ENCODE results near the gene RSRC1.

RSRC1 gene

DNA sequence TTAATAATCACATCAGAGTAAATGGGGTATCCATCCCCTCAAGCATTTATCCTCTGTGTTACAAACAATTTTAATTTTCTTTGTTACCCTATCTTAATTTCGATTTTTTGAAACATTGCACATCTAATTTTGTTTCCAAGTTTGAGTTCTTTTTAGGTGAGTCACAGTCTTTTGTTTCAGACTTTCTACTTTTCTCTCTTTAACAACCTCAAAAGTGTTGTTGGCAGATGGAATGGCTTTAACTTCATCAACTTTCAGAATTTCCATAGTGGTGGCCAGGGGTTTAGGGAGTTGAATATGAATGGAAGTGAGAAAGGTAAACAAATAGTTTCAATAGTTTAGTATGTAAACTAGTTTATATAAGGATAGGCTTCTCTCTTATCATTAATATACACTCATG is 238.1 kb downstream of the RSRC1 start:
- no peak for FAIRE-seq
- no peak for TF ChIP-seq POLR2AphosphoS5 (IDR thresholded peaks at IDR 0.05; ENCODE audit: low read depth, low read length)
- TF ChIP-seq TAF1 (IDR thresholded peaks at IDR 0.05; ENCODE audit: borderline replicate concordance, low read depth, low read length) = no peak
- no peak for TF ChIP-seq POLR2A (IDR thresholded peaks at IDR 0.05; ENCODE audit: low read depth, low read length)

DNA sequence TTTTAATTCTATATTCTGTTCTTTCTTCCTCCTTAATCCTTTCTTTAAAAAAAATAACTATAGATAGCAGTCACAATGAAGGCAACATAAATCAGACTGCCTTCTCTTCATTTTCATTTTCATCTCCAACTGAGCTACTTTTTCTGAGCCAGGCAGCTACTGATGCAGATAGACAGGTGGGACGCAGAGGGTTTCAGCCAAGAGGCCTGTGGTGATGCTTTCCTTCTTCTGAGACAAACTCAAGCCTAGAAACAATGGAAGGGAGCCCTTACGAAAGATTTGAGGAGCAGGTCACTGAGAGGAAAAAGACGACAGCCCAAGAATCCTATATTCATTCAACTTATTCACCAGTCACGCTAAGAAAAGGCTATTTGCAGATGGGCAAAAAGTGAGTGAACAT is 241.1 kb downstream of the RSRC1 start:
- DNase-seq (ENCODE audit: insufficient read length) = no peak
- TF ChIP-seq POLR2A (IDR thresholded peaks at IDR 0.05; ENCODE audit: low read depth, low read length) = no peak
- no peak for TF ChIP-seq TAF1 (IDR thresholded peaks at IDR 0.05; ENCODE audit: borderline replicate concordance, low read depth, low read length)
- no peak for TF ChIP-seq POLR2AphosphoS5 (IDR thresholded peaks at IDR 0.05; ENCODE audit: low read depth, low read length)
- FAIRE-seq = no peak

More for the DNA sequence above, 238.1 kb downstream of the RSRC1 start:
- no peak for DNase-seq (ENCODE audit: insufficient read length)

DNA sequence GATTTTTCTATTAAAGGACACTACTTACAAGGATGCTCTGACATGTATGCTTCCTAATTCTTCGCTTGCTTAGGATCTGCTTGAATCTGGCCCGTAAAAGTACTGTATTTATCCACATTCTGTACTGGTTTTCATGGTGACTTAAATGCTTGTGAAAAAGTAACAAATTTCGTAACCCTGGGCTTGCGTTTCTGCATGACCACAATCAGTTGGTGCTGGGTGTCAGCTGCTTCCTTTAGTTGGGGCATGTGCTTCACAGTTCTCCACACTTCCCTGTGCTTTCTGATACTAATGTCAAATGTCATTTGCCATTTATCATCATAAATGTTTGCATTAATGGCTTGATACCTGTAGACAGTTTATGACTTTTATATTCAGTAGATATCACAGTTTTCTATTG is 242.7 kb downstream of the RSRC1 start:
- DNase-seq (ENCODE audit: insufficient read length) = no peak
- no peak for TF ChIP-seq TAF1 (IDR thresholded peaks at IDR 0.05; ENCODE audit: borderline replicate concordance, low read depth, low read length)
- no peak for TF ChIP-seq POLR2AphosphoS5 (IDR thresholded peaks at IDR 0.05; ENCODE audit: low read depth, low read length)
- TF ChIP-seq POLR2A (IDR thresholded peaks at IDR 0.05; ENCODE audit: low read depth, low read length) = no peak
- peak; percentile 5 for FAIRE-seq

DNA sequence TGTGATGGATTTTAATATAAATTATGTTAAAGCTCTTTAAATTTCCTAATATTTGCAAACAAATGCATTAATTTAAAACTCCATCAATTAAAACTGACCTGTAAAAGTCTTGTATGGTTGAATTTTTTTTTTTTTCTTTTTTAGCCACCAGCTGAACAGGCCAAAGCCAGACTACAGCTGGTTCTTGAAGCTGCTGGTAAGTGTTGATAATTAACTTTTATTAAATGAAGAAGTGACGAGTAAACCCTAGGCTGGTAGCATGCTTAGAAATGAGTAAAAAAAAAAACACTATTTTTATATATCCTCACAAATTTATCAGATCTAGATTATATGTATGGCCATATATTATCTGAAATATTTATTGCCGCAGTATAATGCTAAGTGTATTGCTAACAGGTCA is 244.8 kb downstream of the RSRC1 start:
- TF ChIP-seq TAF1 (IDR thresholded peaks at IDR 0.05; ENCODE audit: borderline replicate concordance, low read depth, low read length) (no peak), POLR2AphosphoS5 (IDR thresholded peaks at IDR 0.05; ENCODE audit: low read depth, low read length) (no peak), POLR2A (IDR thresholded peaks at IDR 0.05; ENCODE audit: low read depth, low read length) (no peak)
- no peak for DNase-seq (ENCODE audit: insufficient read length)
- FAIRE-seq = no peak

DNA sequence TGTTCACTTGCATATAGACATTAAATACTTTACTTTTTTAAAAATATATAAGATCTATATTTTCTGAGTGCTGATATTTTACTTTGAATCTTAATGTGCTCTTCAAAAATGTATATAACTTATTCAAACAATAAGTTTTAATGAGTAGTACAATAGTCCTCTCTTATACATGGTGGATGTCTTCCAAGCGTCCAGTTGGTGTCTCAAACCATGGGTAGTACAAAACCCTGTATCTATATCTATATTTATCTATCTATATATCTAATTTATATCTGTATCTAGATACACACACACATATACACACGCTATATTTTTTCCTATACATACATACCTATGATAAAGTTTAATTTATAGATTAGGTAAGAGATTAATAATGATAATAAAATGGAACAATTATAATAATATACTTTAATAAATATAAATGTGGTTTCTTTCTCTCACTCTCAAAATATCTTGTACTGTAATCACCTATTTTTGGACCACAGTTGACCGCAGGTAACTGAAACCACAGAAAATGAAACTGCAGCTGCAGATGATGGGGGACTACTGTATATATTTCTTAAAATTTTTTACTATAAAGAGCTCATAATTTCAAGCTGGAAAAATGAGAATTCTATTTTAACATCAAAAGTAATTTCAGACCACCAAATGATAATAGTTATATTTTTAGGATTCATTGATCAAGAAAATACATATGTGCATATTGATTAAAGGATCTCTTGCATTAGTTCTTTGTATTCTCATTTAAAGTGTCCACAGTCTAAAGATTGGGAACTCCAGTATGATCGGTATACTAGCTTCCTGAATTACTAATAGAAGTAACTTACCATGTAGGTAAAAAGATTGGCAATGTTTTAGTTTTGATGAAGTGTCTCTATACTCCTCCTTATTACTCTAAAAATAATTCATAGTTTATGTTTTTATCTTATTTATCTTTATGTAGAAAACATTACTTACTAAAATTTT is 246.0 kb downstream of the RSRC1 start:
- TF ChIP-seq POLR2AphosphoS5 (IDR thresholded peaks at IDR 0.05; ENCODE audit: low read depth, low read length) (no peak), POLR2A (IDR thresholded peaks at IDR 0.05; ENCODE audit: low read depth, low read length) (no peak), TAF1 (IDR thresholded peaks at IDR 0.05; ENCODE audit: borderline replicate concordance, low read depth, low read length) (no peak)
- no peak for FAIRE-seq
- DNase-seq (ENCODE audit: insufficient read length) = no peak

DNA sequence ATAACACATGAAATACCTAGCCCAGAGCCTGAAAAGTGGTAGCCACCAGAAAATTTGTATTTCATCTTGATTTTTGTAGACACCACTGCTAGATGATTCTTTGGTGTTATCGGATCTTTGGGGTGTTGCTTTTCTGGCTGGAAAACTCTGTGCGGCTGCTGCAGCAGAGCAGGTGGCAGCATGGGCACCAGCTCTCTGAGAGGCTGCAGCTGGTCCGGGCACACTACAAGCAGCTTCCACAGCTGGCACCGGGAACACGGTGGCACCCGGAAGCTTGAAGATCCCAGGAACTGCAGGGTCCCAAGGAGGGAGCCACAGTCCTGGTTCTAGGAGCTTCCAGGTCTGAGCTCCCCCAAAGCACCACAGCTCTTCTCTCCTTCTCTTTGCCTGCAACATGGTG is 249.4 kb downstream of the RSRC1 start:
- DNase-seq (ENCODE audit: insufficient read length) (no peak), FAIRE-seq (no peak)
- TF ChIP-seq TAF1 (IDR thresholded peaks at IDR 0.05; ENCODE audit: borderline replicate concordance, low read depth, low read length) = no peak
- TF ChIP-seq POLR2A (IDR thresholded peaks at IDR 0.05; ENCODE audit: low read depth, low read length) = no peak
- no peak for TF ChIP-seq POLR2AphosphoS5 (IDR thresholded peaks at IDR 0.05; ENCODE audit: low read depth, low read length)

DNA sequence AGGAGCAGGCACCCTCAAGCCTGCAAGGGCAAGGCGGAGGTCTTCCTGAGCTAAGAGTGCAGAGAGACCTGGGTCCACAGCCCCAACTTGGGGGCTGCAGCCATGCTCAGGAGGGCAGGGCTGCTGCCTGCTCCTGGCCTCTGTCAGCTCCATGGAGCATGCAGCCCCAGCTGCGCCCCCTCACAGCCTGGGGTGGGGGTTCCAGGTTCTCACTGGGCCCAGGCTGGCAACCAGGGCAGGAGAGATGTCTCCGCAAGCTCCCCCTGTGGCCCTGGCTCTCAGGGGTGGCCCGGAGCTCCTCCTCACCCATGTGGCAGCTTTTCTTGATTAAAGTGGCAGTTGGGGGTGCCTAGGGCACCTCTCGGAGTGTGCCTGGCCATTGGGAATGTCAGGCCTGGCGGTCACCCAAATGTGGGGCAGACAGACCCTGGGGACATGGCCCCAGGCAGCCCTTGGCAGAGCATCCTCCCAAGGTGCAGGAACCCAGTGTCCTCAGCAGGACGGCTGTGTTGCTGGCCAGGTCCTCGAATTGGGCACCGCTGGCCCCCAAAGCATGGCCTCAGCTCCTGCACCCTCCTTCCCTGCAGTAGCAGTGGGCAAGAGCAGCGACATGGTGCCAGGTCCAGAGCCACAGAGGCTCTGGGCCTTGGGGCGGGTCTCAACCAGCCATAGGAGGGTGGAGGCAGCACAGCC is 251.0 kb downstream of the RSRC1 start:
- DNase-seq (ENCODE audit: insufficient read length) (no peak), FAIRE-seq (no peak)
- no peak for TF ChIP-seq POLR2A (IDR thresholded peaks at IDR 0.05; ENCODE audit: low read depth, low read length)
- TF ChIP-seq TAF1 (IDR thresholded peaks at IDR 0.05; ENCODE audit: borderline replicate concordance, low read depth, low read length) = no peak
- no peak for TF ChIP-seq POLR2AphosphoS5 (IDR thresholded peaks at IDR 0.05; ENCODE audit: low read depth, low read length)

DNA sequence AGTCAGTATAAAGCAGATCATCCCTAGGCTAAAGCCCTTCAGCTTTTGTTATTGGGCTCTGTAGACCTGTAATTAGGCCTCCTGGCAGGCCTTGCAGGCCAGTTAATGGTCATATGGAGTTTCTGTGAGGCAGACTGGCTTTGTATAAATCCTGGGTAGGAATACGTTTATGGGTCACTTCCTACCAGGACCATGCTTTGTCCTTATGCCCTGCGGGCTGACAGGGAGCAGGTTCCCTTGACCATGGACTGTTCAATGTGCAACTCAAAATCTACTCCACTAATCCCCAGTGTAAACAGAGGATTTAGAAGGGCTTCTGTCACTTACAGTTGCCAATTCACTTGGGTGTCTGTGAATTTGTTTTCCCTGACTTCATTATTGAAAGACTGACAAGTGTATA is 258.4 kb downstream of the RSRC1 start:
- TF ChIP-seq TAF1 (IDR thresholded peaks at IDR 0.05; ENCODE audit: borderline replicate concordance, low read depth, low read length) = no peak
- TF ChIP-seq POLR2A (IDR thresholded peaks at IDR 0.05; ENCODE audit: low read depth, low read length) = no peak
- TF ChIP-seq POLR2AphosphoS5 (IDR thresholded peaks at IDR 0.05; ENCODE audit: low read depth, low read length) = no peak
- DNase-seq (ENCODE audit: insufficient read length) = no peak
- FAIRE-seq = no peak

DNA sequence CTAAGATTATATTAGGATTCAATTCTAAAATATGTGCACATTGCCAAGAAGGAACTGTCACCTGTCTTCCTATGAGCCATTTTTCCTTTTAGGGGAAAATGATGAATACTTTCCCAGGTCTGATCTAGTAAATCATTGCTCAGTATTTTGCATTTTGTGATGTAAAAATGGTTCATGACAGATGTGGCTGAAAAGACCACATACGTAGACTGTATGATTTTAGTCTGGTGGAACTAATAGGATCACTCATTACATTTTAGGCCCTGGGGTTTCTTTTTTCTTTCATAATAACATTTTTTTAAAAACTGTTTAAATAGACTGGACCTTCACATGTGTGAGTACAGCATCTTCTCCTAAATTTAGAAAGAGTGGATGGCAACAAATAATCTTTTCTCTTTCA is 259.4 kb downstream of the RSRC1 start:
- no peak for FAIRE-seq

DNA sequence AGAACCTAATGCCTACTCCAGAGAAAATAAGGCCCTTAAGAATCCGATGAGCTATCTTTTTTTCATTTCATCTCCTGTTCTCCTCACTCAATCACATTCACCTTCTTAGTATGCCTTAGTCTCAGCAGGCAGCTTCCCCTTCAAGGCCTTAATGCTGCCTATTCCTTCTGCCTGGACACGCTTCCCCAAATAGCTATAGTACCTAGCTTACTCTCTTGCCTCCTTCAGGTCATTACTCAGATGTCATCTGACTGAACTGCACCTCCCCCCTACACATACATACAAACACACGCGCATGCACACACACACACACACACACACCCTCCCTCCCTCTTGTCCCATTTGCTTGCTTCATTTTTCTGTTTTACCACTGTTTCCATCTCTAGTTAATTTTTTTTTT is 269.6 kb downstream of the RSRC1 start:
- FAIRE-seq (no peak), DNase-seq (ENCODE audit: insufficient read length) (no peak)
- TF ChIP-seq POLR2A (IDR thresholded peaks at IDR 0.05; ENCODE audit: low read depth, low read length) (no peak), TAF1 (IDR thresholded peaks at IDR 0.05; ENCODE audit: borderline replicate concordance, low read depth, low read length) (no peak), POLR2AphosphoS5 (IDR thresholded peaks at IDR 0.05; ENCODE audit: low read depth, low read length) (no peak)

More for the DNA sequence above, 259.4 kb downstream of the RSRC1 start:
- TF ChIP-seq POLR2AphosphoS5 (IDR thresholded peaks at IDR 0.05; ENCODE audit: low read depth, low read length) = no peak
- TF ChIP-seq POLR2A (IDR thresholded peaks at IDR 0.05; ENCODE audit: low read depth, low read length) = no peak
- no peak for TF ChIP-seq TAF1 (IDR thresholded peaks at IDR 0.05; ENCODE audit: borderline replicate concordance, low read depth, low read length)
- no peak for DNase-seq (ENCODE audit: insufficient read length)

DNA sequence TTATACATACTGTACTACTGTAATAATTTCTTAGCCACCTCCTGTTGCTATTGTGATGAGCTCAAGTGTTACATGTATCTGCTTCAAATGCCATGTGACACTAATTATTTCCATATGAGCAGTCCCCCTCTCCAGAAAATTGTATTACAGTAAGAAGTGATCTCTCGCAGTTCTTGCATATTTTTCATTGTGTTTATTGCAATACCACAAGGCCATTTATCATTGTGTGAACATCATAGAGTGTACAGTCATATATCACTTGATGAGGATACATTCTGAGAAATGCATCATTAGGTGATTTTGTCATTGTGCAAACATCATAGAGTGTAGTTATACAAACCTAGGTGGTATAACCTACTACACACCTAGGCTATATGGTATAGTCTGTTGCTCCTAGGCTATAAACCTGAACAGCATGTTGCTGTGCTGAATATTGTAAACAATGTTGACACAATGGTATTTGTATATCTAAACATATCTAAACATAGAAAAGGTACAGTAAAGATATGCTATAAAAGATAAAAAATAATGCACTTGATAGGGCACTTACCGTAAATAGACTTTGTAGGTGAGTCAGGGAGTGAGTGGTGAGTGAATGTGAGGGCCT is 271.5 kb downstream of the RSRC1 start:
- DNase-seq (ENCODE audit: insufficient read length) (no peak), FAIRE-seq (peak; percentile 60)
- TF ChIP-seq TAF1 (IDR thresholded peaks at IDR 0.05; ENCODE audit: borderline replicate concordance, low read depth, low read length) (no peak), POLR2A (IDR thresholded peaks at IDR 0.05; ENCODE audit: low read depth, low read length) (no peak), POLR2AphosphoS5 (IDR thresholded peaks at IDR 0.05; ENCODE audit: low read depth, low read length) (no peak)

Measured in GM12892 (cell line).